Stimulated activated memory B cell treated with anti-CD40 and anti-IgM and Interleukin-4, amounts not matched to agents 10 μg/mL and 1 μg/mL and 100 μg/mL, for 72 hours (primary cell): ENCODE data around the gene ALKBH6.
"Not testable (repeated sequence)": the region's sequence is repeated elsewhere in the genome, so short reads cannot be mapped to it uniquely, and the experiment has no call there.

Experiments
- ATAC-seq: fragments of 150-1000 bp; cut with Tn5 transposase; 2 replicates; pipeline ENCODE4 v1.10.0; 2021
- H3K27ac Mint-ChIP-seq: one replicate; pipeline ENCODE4 v1.8.0; 2022; ENCODE audit warnings: mild to moderate bottlenecking, mixed read lengths
- H3K27me3 Mint-ChIP-seq: one replicate; pipeline ENCODE4 v1.8.0; 2022; ENCODE audit warnings: mixed read lengths
- H3K36me3 Mint-ChIP-seq: one replicate; pipeline ENCODE4 v1.8.0; 2022; ENCODE audit warnings: mixed read lengths
- H3K4me1 Mint-ChIP-seq: one replicate; pipeline ENCODE4 v1.8.0; 2022; ENCODE audit warnings: mixed read lengths
- H3K4me3 Mint-ChIP-seq: one replicate; pipeline ENCODE4 v1.8.0; 2022; ENCODE audit warnings: mild to moderate bottlenecking, moderate library complexity, mixed read lengths
- H3K9me3 Mint-ChIP-seq: one replicate; pipeline ENCODE4 v1.8.0; 2022; ENCODE audit warnings: mixed read lengths

Gene ALKBH6

GRCh38 chr19:36041831-36042230, 27.8 kb upstream of the ALKBH6 start:
- H3K27ac Mint-ChIP-seq: no peak overlapping the region
- ATAC-seq: no peak
- peaks cover 19% of the 10 kb centered on the region for H3K36me3 Mint-ChIP-seq
- H3K4me3 Mint-ChIP-seq: no peak overlapping the region
- no peaks in the 10 kb centered on the region for H3K9me3 Mint-ChIP-seq
- H3K4me1 Mint-ChIP-seq: no peaks in the 10 kb centered on the region
- no peaks in the 10 kb centered on the region for H3K27me3 Mint-ChIP-seq

DNA sequence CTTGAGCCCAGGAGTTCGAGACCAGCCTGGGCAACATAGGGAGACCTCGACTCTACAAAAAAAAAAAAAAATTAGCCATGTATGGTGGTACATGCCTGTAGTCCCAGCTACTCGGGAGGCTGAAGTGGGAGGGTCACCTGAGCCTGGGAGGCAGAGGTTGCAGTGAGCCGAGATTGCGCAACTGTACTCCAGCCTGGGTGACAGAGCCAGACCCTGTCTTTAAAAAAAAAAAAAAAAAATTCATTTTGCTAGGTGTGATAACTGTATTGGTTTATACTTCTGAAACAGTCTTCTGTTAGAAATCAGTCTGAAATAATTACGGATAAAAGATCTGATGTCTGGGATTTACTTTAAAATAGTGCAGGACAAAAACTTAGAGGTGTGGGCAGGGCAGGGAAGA, 27.1 kb upstream of the ALKBH6 start:
- peaks cover 16% of the 10 kb centered on the region for H3K36me3 Mint-ChIP-seq
- H3K4me1 Mint-ChIP-seq, H3K27ac Mint-ChIP-seq, H3K9me3 Mint-ChIP-seq, H3K27me3 Mint-ChIP-seq, H3K4me3 Mint-ChIP-seq, ATAC-seq: not testable (repeated sequence)

DNA sequence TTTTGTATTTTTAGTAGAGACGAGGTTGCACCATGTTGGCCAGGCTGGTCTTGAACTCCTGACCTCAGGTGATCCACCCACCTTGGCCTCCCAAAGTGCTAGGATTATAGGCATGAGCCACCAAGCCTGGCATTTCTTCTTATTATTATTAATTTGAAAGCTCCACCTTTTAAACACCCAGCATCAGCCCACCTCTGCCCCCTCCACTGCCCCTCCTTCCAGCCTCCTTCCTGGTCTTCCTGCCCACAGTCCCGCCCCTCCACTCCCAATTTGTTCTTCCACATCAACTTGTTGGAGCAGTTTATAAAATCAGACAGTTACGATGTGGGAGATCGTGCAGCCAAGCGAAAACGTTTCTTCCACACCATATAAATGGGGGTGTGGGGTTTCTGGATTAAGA, 26.5 kb upstream of the ALKBH6 start:
- H3K4me3 Mint-ChIP-seq: no peak overlapping the region
- H3K9me3 Mint-ChIP-seq: no peaks in the 10 kb centered on the region
- H3K4me1 Mint-ChIP-seq: no peaks in the 10 kb centered on the region
- H3K36me3 Mint-ChIP-seq: peaks cover 15% of the 10 kb centered on the region
- no peak overlapping the region for H3K27ac Mint-ChIP-seq
- no peaks in the 10 kb centered on the region for H3K27me3 Mint-ChIP-seq
- ATAC-seq: no peak

GRCh38 chr19:36032251-36033104, 18.5 kb upstream of the ALKBH6 start, which contains the start of gene CLIP3:
Gene CLIP3, minus strand, starts transcription at chr19:36032873. Its CDS starts 516 bp downstream, at chr19:36032357.
- Mint-ChIP-seq H3K4me1 (peaks cover 7% of the 10 kb centered on the region), H3K27me3 (no peaks in the 10 kb centered on the region), H3K9me3 (no peaks in the 10 kb centered on the region), H3K27ac (no peak within 1 kb of the TSS), H3K36me3 (peaks cover 52% of the 10 kb centered on the region), H3K4me3 (peak within 1 kb of the TSS; percentile 29)
- peak; percentile 32 for ATAC-seq

DNA sequence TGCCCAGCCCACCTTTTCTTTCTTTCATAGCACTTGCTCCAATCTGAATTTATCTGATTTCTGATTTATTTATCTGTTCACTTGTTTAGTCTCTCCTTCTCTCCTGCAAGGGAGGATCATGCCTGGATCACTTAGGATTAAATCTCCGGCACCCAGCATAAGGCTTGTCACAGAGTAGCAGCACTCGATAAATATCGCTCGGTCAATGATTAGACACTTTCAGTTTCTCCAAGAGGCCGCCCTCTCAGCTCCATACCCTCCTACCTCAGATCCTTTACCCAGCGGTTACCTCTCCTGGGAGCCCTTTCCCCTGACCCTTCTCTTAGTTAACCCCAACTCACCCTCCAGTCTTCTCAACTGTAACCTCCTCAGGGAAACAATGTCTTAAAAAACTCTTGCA, 17.3 kb upstream of the ALKBH6 start:
- ATAC-seq: no peak
- Mint-ChIP-seq H3K27me3 (no peaks in the 10 kb centered on the region), H3K27ac (no peak overlapping the region), H3K4me3 (no peak overlapping the region), H3K36me3 (peaks cover 45% of the 10 kb centered on the region), H3K9me3 (no peaks in the 10 kb centered on the region), H3K4me1 (peaks cover 7% of the 10 kb centered on the region)

- Mint-ChIP-seq H3K4me1 (peaks cover 7% of the 10 kb centered on the region), H3K4me3 (no peak overlapping the region), H3K27ac (no peak overlapping the region), H3K9me3 (no peaks in the 10 kb centered on the region), H3K36me3 (peaks cover 40% of the 10 kb centered on the region), H3K27me3 (no peaks in the 10 kb centered on the region)
- ATAC-seq: no peak
Observed at GRCh38 chr19:36030264-36031148, 16.5 kb upstream of the ALKBH6 start.

DNA sequence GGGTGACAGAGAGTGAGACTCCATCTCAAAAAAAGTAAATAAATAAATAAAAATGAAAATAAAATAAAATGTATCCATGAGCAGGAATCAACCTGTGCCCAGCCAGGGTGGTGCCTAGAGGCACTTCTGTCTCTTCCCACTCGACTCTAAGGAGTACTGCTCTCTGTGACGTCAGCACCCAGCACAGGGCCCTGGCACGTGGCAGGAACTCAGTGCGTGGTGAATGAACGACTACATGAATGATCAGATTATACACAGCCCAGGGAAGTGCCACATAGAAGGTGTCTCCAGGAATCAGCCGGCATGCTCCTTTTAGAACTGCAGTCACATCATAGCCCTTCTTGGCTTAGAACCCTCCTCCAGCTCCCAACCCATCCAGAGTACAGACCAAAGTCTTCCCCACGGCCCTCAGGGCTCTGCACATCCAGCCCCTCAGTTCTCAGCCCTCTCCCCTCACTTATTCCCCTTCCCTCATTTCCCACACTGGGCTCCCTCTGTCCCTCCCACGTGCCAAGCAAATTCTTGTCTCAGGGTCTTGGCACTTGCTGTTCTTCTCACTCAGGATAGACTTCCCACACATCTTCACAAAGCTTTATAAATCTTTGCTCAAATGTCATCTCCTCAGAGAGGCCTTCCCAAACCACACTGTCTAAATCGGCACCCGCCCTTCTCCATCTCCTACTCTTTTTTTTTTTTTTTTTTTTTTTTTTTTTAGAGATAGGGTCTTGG, 14.5 kb upstream of the ALKBH6 start:
- Mint-ChIP-seq H3K4me1 (peaks cover 7% of the 10 kb centered on the region), H3K27ac (no peak overlapping the region), H3K4me3 (no peak overlapping the region), H3K9me3 (no peaks in the 10 kb centered on the region), H3K36me3 (peaks cover 33% of the 10 kb centered on the region), H3K27me3 (no peaks in the 10 kb centered on the region)
- no peak for ATAC-seq

GRCh38 chr19:36027696-36028095, 13.7 kb upstream of the ALKBH6 start:
- no peaks in the 10 kb centered on the region for H3K9me3 Mint-ChIP-seq
- H3K27me3 Mint-ChIP-seq: no peaks in the 10 kb centered on the region
- peaks cover 4% of the 10 kb centered on the region for H3K4me1 Mint-ChIP-seq
- no peak overlapping the region for H3K27ac Mint-ChIP-seq
- no peak overlapping the region for H3K4me3 Mint-ChIP-seq
- ATAC-seq: no peak
- peaks cover 40% of the 10 kb centered on the region for H3K36me3 Mint-ChIP-seq

- no peaks in the 10 kb centered on the region for H3K4me1 Mint-ChIP-seq
Observed at GRCh38 chr19:36026091-36026876, 12.3 kb upstream of the ALKBH6 start.

GRCh38 chr19:36025541-36025940, 11.5 kb upstream of the ALKBH6 start:
- Mint-ChIP-seq H3K4me3 (no peak overlapping the region), H3K9me3 (no peaks in the 10 kb centered on the region), H3K36me3 (peaks cover 39% of the 10 kb centered on the region), H3K4me1 (no peaks in the 10 kb centered on the region), H3K27ac (no peak overlapping the region), H3K27me3 (no peaks in the 10 kb centered on the region)
- ATAC-seq: no peak

More at GRCh38 chr19:36026091-36026876, 12.3 kb upstream of the ALKBH6 start:
- H3K27ac Mint-ChIP-seq: no peak overlapping the region
- H3K9me3 Mint-ChIP-seq: no peaks in the 10 kb centered on the region
- ATAC-seq: no peak
- H3K36me3 Mint-ChIP-seq: peaks cover 41% of the 10 kb centered on the region
- H3K4me3 Mint-ChIP-seq: no peak overlapping the region
- H3K27me3 Mint-ChIP-seq: no peaks in the 10 kb centered on the region

DNA sequence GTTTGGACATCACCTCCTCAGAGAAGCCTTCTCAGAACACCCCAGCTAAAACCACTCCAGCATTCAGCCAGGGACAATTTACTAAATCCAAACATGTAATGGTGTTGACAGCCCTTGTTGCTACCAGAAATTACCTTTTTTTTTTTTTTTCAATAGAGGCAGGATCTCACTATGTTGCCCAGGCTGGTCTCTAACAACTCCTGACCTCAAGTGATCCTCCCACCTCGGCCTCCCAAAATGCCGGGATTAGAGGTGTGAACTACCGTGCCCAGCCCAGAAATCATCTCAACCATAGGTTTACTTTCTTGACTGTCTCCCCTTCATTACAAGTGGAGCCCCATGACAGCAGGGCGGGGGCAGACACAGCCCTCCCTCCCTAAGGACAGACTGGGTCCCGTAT, 9.4 kb upstream of the ALKBH6 start:
- no peak for ATAC-seq
- Mint-ChIP-seq H3K4me3 (no peak overlapping the region), H3K27me3 (no peaks in the 10 kb centered on the region), H3K27ac (no peak overlapping the region), H3K36me3 (peaks cover 26% of the 10 kb centered on the region), H3K4me1 (no peaks in the 10 kb centered on the region), H3K9me3 (no peaks in the 10 kb centered on the region)

DNA sequence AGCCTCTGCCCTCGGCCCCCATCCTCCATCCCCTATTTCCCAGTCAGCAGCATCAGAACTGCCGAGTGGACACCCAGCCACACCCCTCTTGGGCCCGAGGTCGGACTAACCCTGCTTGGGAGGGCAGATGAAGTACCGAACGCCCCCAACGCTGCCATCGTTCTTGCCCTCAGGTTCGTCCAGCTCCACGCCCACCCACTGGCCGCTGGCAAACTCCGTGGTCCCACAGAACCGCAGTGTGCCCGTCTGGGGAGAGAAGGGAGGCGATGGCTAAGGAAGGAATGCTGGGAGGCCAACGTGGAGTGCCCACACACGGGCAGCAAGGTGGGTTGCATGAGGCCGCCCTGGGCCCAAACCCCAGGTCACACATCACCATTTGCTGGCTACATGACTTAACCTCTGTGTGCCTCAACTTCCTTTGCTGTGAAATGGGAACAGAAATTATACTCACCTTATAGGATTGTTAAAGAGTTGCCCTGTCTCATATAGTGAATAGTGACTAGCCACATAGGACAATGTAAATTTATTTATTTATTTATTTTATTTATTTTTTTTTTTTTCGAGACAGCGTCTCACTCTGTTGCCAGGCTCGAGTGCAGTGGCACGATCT, 5.2 kb upstream of the ALKBH6 start:
- H3K4me1 Mint-ChIP-seq: peaks cover 18% of the 10 kb centered on the region
- H3K4me3 Mint-ChIP-seq: no peak overlapping the region
- no peak overlapping the region for H3K27ac Mint-ChIP-seq
- no peak for ATAC-seq
- H3K27me3 Mint-ChIP-seq: no peaks in the 10 kb centered on the region
- H3K9me3 Mint-ChIP-seq: no peaks in the 10 kb centered on the region
- peaks cover 26% of the 10 kb centered on the region for H3K36me3 Mint-ChIP-seq

GRCh38 chr19:36013280-36014011, 567 bp downstream of the ALKBH6 start:
- peaks cover 51% of the 10 kb centered on the region for H3K4me1 Mint-ChIP-seq
- H3K27me3 Mint-ChIP-seq: no peaks in the 10 kb centered on the region
- H3K4me3 Mint-ChIP-seq: peak overlapping the region; percentile 96
- no peaks in the 10 kb centered on the region for H3K9me3 Mint-ChIP-seq
- peaks cover 18% of the 10 kb centered on the region for H3K36me3 Mint-ChIP-seq
- H3K27ac Mint-ChIP-seq: peak overlapping the region; percentile 94
- ATAC-seq: no peak

DNA sequence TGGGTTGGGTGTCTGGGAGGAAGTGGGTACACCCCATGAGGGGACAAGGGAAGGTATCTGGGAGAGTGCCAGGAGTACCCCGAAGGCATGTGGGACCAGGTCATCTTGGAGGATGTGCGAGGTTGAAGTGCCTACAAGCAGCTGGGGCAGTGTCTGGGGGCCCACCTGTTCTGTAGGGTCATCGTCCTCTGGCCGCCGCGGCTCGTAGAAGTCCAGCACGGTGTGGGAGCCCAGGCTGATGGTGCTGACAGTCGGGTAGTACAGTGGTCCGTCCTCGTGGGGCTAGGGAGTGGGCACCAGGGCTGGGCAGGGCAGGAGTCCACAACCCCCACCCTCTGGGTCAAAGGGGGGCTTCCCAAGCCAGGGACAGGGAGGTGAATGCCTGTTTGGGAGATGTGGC, 3.6 kb downstream of the ALKBH6 start:
- no peak overlapping the region for H3K4me3 Mint-ChIP-seq

More for the DNA sequence above, 3.6 kb downstream of the ALKBH6 start:
- H3K36me3 Mint-ChIP-seq: peaks cover 12% of the 10 kb centered on the region
- no peak for ATAC-seq
- H3K4me1 Mint-ChIP-seq: peaks cover 48% of the 10 kb centered on the region
- no peaks in the 10 kb centered on the region for H3K27me3 Mint-ChIP-seq
- H3K9me3 Mint-ChIP-seq: no peaks in the 10 kb centered on the region
- no peak overlapping the region for H3K27ac Mint-ChIP-seq
